CD14-positive monocyte (primary cell): ENCODE data around the gene TSEN54. TPM values are rescaled to one million over a fixed set of nuclear protein-coding genes. Genes with fewer than 3 reads are reported as not detected.
A peak's percentile ranks its signal among the peaks of the same experiment; 100 is the strongest.

Experiments used
- DNase-seq, 3 donors: peaks; one replicate each; pipeline ENCODE4 v3.0.0-alpha.2; 2011 to 2022
- H2AFZ ChIP-seq: 2 replicates; pipeline ENCODE4 v1.6.0; 2012; ENCODE audit warnings: mild to moderate bottlenecking, low read depth, low read length, inconsistent platforms; ENCODE audit not compliant: insufficient read depth, poor library complexity, severe bottlenecking
- H3K27ac ChIP-seq, 2 donors: 1 replicate in 1 of 2; 2 replicates in 1 of 2; pipeline ENCODE4 v1.5.1; 2012 to 2013; ENCODE audit warnings: low read length in 2 of 2, control low read depth in 1 of 2, inconsistent platforms in 1 of 2, low read depth in 1 of 2, mild to moderate bottlenecking in 1 of 2
- H3K27me3 ChIP-seq, 2 donors: one replicate each; pipeline versions ENCODE4 v1.6.0 to v1.6.1; 2011 to 2013; ENCODE audit warnings: low read length in 2 of 2; ENCODE audit not compliant: control insufficient read depth in 2 of 2, insufficient read depth in 2 of 2
- H3K36me3 ChIP-seq, 2 donors: replicated peaks in 1 of 2; 1 replicate in 1 of 2; 2 replicates in 1 of 2; pipeline versions ENCODE4 v1.5.1 to v1.6.1; 2012 to 2013; ENCODE audit warnings: low read length in 2 of 2, control low read depth in 1 of 2, inconsistent platforms in 1 of 2, mild to moderate bottlenecking in 1 of 2; ENCODE audit not compliant: insufficient read depth in 2 of 2, control insufficient read depth in 1 of 2
- H3K4me1 ChIP-seq, 2 donors: 1 replicate in 1 of 2; 2 replicates in 1 of 2; pipeline versions ENCODE4 v1.5.1 to v1.6.1; 2012 to 2013; ENCODE audit warnings: low read length in 2 of 2, control low read depth in 1 of 2, inconsistent platforms in 1 of 2, mild to moderate bottlenecking in 1 of 2, moderate library complexity in 1 of 2; ENCODE audit not compliant: insufficient read depth in 2 of 2, control insufficient read depth in 1 of 2
- H3K4me2 ChIP-seq: replicated peaks from 2 replicates; pipeline ENCODE3; 2012; ENCODE audit warnings: low read length, moderate library complexity, mild to moderate bottlenecking; ENCODE audit not compliant: poor library complexity, severe bottlenecking; ENCODE audit errors: extremely low read depth
- H3K4me3 ChIP-seq, 3 experiments: fragments of 200-600 bp in 1 of 3; sonication (generic) in 1 of 3; replicated peaks in 1 of 3; 1 replicate in 2 of 3; 2 replicates in 1 of 3; pipeline ENCODE4 v1.5.1; 2011 to 2013; ENCODE audit warnings: low read length in 3 of 3, mild to moderate bottlenecking in 3 of 3, control low read depth in 2 of 3, low read depth in 2 of 3, inconsistent platforms in 1 of 3, moderate library complexity in 1 of 3
- H3K79me2 ChIP-seq: 2 replicates; pipeline ENCODE4 v1.6.0; 2012; ENCODE audit warnings: mild to moderate bottlenecking, control low read depth, inconsistent platforms, low read length, moderate library complexity; ENCODE audit not compliant: insufficient read depth
- H3K9ac ChIP-seq: 2 replicates; pipeline ENCODE4 v1.6.0; 2017; ENCODE audit warnings: low read length, mild to moderate bottlenecking; ENCODE audit not compliant: insufficient read depth, poor library complexity, severe bottlenecking
- H3K9me3 ChIP-seq, 2 donors: replicated peaks in 1 of 2; 1 replicate in 1 of 2; 2 replicates in 1 of 2; pipeline versions ENCODE4 v1.5.1 to v1.6.1; 2012 to 2013; ENCODE audit warnings: low read length in 2 of 2, control low read depth in 1 of 2; ENCODE audit not compliant: control insufficient read depth in 1 of 2, insufficient read depth in 1 of 2
- H4K20me1 ChIP-seq: 2 replicates; pipeline ENCODE4 v1.6.0; 2012; ENCODE audit warnings: mild to moderate bottlenecking, low read length, control low read depth, moderate library complexity; ENCODE audit not compliant: insufficient read depth
- H3K27ac Mint-ChIP-seq, 7 donors: one replicate each; pipeline ENCODE4 v1.8.0; 2020; ENCODE audit warnings: mild to moderate bottlenecking in 7 of 7, mixed read lengths in 7 of 7, moderate library complexity in 6 of 7, inconsistent platforms in 2 of 7
- H3K27me3 Mint-ChIP-seq, 3 donors: one replicate each; pipeline ENCODE4 v1.8.0; 2021 to 2022; ENCODE audit warnings: low read depth in 3 of 3, mild to moderate bottlenecking in 3 of 3, mixed read lengths in 3 of 3, moderate library complexity in 3 of 3, inconsistent platforms in 1 of 3
- H3K36me3 Mint-ChIP-seq, 2 donors: one replicate each; pipeline ENCODE4 v1.8.0; 2020; ENCODE audit warnings: mixed read lengths in 2 of 2, inconsistent platforms in 1 of 2, mild to moderate bottlenecking in 1 of 2
- H3K4me1 Mint-ChIP-seq: one replicate; pipeline ENCODE4 v1.8.0; 2020; ENCODE audit warnings: mild to moderate bottlenecking, mixed read lengths
- H3K4me3 Mint-ChIP-seq, 2 donors: one replicate each; pipeline ENCODE4 v1.8.0; 2020; ENCODE audit warnings: mild to moderate bottlenecking in 2 of 2, mixed read lengths in 2 of 2, moderate library complexity in 1 of 2
- H3K9me3 Mint-ChIP-seq, 7 donors: one replicate each; pipeline ENCODE4 v1.8.0; 2020 to 2022; ENCODE audit warnings: mixed read lengths in 7 of 7, mild to moderate bottlenecking in 6 of 7, moderate library complexity in 6 of 7, inconsistent platforms in 2 of 7
- WGBS: methylation state at CpG from one replicate; pipeline ENCODE4 v1.1.5; 2013; ENCODE audit warnings: missing lambda C conversion rate; ENCODE audit not compliant: insufficient coverage; 5-methylcytosine and 5-hydroxymethylcytosine counted together
- intact Hi-C, 2 donors: fragments of 100-400 bp; cut with micrococcal nuclease; formaldehyde crosslinking; loops; one replicate each; pipeline versions ENCODE4 v1.15.0 to v1.15.1; 2023
- polyA plus RNA-seq, 3 donors: library from polyadenylated mRNA; depleted of rRNA in 1 of 3; unstranded in 2 of 3; stranded (reverse) in 1 of 3; fragments of 300-500 nt in 2 of 3; fragments of >200 nt in 1 of 3; fragmentation: Illumina TruSeq in 2 of 3; gene quantifications; 1 replicate in 2 of 3; 2 replicates in 1 of 3; pipeline ENCODE4 v1.2.3, GENCODE V29; 2012 to 2021
- TF ChIP-seq, protein P1 (sequence below): fragments of 200-600 bp; IDR thresholded peaks from one replicate; pipeline ENCODE4 v1.8.0; 2022; ENCODE audit warnings: antibody characterized with exemption, mild to moderate bottlenecking

TSEN54 gene
- polyA plus RNA-seq, 3 donors: 10.3 to 13.6 (median 11.8) TPM

DNA sequence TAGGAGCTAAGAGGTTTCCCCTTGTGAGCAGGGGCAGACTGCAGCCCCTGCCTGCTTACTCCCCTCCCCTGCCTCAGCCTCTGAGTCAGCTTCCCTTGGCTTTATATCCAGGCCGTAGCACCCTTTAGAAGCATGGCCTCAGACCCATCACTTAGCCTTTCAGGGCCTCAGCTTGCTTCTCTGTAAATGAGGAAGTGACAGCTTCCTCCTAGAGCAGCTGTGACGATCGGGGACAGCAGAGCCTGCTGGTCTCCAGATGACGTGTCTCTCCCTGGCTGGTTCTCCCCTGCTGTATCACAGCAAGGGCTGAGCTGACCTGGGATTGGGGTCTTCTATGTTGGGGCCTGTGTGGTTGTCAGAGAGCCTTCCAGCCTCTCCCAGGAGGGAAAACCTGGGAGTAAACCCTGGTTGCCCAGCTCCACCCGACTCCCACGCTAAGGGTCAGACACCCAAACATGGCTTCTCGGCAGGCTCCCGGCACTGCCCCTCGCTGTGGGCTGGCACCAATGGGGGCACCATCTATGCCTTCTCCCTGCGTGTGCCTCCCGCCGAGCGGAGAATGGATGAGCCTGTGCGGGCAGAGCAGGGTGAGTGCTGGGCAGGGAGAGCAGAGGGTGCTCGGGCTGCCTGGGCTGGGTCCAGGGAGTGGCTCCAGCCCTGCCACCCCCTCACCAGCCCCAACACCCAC lies 55.0 kb downstream of the TSEN54 start:
- Mint-ChIP-seq H3K4me3 (peak overlapping the region in 1 of 2 donors; percentile 53), H3K9me3 (no peaks in the 10 kb centered on the region), H3K4me1 (peaks cover 23% of the 10 kb centered on the region), H3K36me3 (peaks cover 0 to 4% of the 10 kb centered on the region in 2 donors), H3K27ac (peak overlapping the region; percentile 85 to 98 (median 97)), H3K27me3 (peaks cover under 1 to 7% (median 5%) of the 10 kb centered on the region in 3 donors)
- Histone ChIP-seq H3K4me2 (peak overlapping the region; percentile 64), H3K27me3 (no peaks in the 10 kb centered on the region), H4K20me1 (no peaks in the 10 kb centered on the region), H3K79me2 (no peaks in the 10 kb centered on the region), H3K9me3 (no peaks in the 10 kb centered on the region), H2AFZ (peak overlapping the region; percentile 100), H3K9ac (peak overlapping the region; percentile 65), H3K27ac (peak overlapping the region; percentile 78 to 90), H3K4me3 (peak overlapping the region in 1 of 3 experiments; percentile 39), H3K36me3 (no peaks in the 10 kb centered on the region), H3K4me1 (peaks cover 23 to 24% of the 10 kb centered on the region in 2 donors)
- DNase-seq: peak; percentile 91 to 98 (median 98)
- intact Hi-C loops: loop anchor here in 1 of 2 donors (5.0 kb wide), 1 partner anchor 54 kb away; the partner anchor contains the start of genes CASKIN2 and TSEN54
- TF ChIP-seq, protein P1, sequence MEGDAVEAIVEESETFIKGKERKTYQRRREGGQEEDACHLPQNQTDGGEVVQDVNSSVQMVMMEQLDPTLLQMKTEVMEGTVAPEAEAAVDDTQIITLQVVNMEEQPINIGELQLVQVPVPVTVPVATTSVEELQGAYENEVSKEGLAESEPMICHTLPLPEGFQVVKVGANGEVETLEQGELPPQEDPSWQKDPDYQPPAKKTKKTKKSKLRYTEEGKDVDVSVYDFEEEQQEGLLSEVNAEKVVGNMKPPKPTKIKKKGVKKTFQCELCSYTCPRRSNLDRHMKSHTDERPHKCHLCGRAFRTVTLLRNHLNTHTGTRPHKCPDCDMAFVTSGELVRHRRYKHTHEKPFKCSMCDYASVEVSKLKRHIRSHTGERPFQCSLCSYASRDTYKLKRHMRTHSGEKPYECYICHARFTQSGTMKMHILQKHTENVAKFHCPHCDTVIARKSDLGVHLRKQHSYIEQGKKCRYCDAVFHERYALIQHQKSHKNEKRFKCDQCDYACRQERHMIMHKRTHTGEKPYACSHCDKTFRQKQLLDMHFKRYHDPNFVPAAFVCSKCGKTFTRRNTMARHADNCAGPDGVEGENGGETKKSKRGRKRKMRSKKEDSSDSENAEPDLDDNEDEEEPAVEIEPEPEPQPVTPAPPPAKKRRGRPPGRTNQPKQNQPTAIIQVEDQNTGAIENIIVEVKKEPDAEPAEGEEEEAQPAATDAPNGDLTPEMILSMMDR: no peak
- WGBS: 87% methylated on average over 11 of the region's 15 CpGs

DNA sequence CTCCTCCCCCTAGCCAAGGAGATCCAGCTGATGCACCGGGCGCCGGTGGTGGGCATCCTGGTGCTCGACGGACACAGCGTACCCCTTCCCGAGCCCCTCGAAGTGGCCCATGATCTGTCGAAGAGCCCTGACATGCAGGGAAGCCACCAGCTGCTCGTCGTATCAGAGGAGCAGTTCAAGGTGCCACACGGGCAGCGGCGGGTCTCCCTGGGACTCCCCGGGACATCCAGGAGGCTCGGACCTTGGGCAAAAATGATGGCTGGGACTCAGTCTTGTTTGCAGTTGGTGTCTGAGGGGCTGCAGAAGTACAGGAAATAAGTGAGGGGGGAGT lies 55.5 kb downstream of the TSEN54 start:
- Histone ChIP-seq H3K4me2 (peak overlapping the region; percentile 64), H3K79me2 (no peaks in the 10 kb centered on the region), H2AFZ (peak overlapping the region; percentile 100), H3K4me3 (no peak overlapping the region), H3K4me1 (peaks cover 21% of the 10 kb centered on the region in 2 donors), H3K27me3 (no peaks in the 10 kb centered on the region), H4K20me1 (no peaks in the 10 kb centered on the region), H3K27ac (peak overlapping the region; percentile 78 to 90), H3K36me3 (no peaks in the 10 kb centered on the region), H3K9ac (peak overlapping the region; percentile 65), H3K9me3 (no peaks in the 10 kb centered on the region)
- DNase-seq: no peak
- intact Hi-C loops: loop anchor here in 1 of 2 donors (5.0 kb wide), 1 partner anchor 55 kb away; the partner anchor contains the start of genes CASKIN2 and TSEN54
- TF ChIP-seq, protein P1: no peak
- peaks cover 18% of the 10 kb centered on the region for H3K4me1 Mint-ChIP-seq
- 94% methylated on average over 16 of the region's 16 CpGs for WGBS
- H3K9me3 Mint-ChIP-seq: no peaks in the 10 kb centered on the region
- peak overlapping the region in 6 of 7 donors; percentile 92 to 98 (median 97) for H3K27ac Mint-ChIP-seq
- H3K36me3 Mint-ChIP-seq: peaks cover 0 to 4% of the 10 kb centered on the region in 2 donors
- no peak overlapping the region for H3K4me3 Mint-ChIP-seq
- H3K27me3 Mint-ChIP-seq: peaks cover 2 to 7% (median 5%) of the 10 kb centered on the region in 3 donors
